HG02884 (cell line): ENCODE measurements around the gene SUCO.
"Not testable (repeated sequence)": the region's sequence is repeated elsewhere in the genome, so short reads cannot be mapped to it uniquely, and the experiment has no call there.

ENCODE experiments used
- ATAC-seq: cut with Tn5 transposase; IDR thresholded peaks from one replicate; pipeline ENCODE4 v1.9.1; 2021; ENCODE audit warnings: mild to moderate bottlenecking, moderate library complexity; ENCODE audit not compliant: unreplicated experiment

Gene SUCO

GRCh38 chr1:172603816-172604215, 70.9 kb downstream of the SUCO start:
- no peak for ATAC-seq

DNA sequence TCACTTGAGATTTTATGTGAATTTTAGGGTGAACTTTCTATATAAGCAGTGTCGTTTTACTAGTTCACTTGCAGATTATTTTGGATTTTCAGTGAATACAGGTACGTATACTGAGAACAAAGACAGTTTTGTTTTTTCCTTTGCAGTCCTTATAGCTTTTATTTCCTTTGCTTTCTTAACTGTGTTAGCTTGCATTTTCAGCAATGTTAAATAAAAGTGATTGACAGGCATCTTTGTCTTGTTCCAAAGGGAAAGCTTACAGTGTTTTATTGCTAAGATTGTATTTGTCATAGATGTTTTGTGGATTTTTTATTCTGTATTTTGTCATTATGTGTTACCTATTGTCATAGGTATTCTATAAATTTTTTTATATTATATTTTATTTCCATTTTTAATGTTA, 72.7 kb downstream of the SUCO start:
- ATAC-seq, result no peak

DNA sequence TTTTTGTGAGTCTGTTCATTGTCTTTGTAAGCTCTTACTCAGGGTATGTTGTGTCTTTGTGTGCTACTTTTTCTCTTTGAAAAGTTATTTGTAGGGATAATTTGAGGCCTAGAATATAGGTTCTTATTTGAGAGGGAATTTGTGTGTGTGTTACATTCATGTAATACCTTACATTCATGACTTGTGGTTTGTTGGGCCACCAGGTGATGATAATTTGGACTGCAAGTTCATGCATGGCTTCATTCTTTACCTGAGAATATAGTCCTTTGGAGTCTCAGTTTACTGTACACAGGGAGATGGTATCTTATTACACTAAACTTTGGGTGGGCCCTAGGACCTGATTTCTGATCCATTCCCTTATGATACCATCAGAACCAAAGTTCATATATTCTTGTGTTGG, 74.2 kb downstream of the SUCO start:
- no peak for ATAC-seq

DNA sequence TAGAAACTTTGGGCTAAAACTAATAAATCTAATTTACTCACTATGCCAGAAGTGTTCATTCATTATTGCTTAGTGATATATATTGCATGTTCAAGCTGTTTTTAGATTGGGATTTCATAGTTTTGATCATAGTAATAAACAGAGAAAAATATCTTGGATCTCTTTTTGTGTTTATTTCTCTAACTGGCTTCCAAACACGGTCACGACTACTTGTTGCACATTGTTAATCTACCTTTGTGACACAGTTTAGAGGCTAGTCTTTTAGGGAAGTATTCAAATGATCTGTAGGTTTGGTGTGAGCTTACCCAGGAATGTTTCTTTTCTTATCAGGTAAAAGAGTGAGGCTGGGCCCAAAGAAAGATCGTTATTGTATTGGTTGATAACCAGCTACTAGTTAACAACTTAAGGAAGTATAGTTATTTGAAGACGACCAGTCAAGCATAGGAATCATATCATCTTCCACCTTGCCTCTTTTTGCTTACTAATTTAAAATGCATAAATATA, 75.2 kb downstream of the SUCO start:
- ATAC-seq, result no peak

DNA sequence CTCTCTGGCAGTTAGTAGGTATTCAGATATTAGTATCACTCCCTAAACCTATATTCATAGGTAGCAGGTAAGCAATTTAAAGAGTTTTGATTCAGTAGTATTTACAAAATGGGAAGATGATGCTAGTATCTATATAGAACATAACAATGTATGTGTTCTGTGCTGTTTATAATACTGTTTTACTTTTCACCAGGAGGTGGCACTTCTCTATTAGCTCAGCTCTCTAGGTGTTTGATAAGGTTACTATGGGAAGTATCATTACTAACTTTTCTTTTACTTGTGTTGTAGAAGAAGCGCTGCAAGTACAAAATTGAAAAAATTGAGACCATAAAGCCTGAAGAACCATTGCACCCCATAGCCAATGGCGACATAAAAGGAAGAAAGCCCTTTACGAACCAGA, 76.6 kb downstream of the SUCO start:
- no peak for ATAC-seq

DNA sequence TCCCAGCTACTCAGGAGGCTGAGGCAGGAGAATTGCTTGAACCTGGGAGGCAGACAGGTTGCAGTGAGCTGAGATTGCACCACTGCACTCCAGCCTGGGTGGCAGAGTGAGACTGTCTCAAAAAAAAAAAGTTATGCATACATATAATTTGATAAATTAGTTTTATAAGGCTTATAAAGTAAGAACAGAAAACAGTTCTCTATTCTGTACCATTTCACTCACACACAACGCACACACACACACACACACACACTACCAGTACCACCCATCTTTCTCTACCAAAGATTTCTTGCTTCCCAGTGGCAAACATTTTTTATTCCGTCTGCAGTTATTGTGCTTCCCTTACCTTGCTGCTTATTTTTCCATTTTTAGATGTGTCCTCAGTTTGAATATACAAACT, 79.5 kb downstream of the SUCO start:
- ATAC-seq, result no peak

GRCh38 chr1:172613294-172613693, 80.3 kb downstream of the SUCO start:
- no peak for ATAC-seq

- no peak for ATAC-seq
Measured at GRCh38 chr1:172616195-172616594, 83.2 kb downstream of the SUCO start.

DNA sequence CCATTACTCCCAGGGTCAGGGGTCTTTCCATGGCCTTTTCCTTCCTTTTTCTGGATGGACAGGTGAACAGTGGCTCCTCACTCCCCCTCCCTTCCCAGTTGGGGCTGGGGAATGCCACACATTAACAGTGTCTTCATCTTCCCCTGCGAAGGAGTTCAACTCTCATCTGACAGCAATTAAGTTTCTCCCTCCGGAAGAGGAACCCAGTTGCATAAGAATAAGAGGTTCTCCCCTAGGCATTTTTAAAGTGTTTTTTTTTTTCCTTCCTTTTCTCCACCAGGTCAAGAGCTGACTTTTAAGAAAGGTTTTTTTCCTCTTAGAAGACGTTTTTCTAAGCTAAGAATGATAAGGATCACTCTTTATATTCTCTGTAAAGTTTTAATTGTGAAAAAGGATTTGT, 83.7 kb downstream of the SUCO start:
- ATAC-seq, result no peak

DNA sequence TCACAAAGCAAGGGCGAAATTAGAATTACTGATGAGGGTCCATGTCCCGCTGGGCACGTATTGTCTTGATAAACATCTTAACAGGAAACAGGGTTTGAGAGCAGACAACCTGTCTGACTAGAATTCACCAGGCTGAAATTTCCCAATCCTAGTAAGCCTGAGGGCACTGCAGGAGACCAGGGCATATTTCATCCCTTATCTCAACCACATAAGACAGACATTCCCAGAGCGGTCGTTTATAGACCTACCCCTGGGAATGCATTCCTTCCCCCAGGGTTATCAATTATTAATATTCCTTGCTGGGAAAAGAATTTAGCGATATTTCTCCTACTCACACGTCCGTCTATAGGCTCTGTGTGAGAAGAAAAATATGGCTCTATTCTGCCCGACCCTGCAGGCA, 87.7 kb downstream of the SUCO start:
- not testable (repeated sequence) for ATAC-seq

- no peak for ATAC-seq
Measured at GRCh38 chr1:172622541-172622940, 89.6 kb downstream of the SUCO start.

GRCh38 chr1:172623748-172624147, 90.8 kb downstream of the SUCO start:
- ATAC-seq, result no peak

DNA sequence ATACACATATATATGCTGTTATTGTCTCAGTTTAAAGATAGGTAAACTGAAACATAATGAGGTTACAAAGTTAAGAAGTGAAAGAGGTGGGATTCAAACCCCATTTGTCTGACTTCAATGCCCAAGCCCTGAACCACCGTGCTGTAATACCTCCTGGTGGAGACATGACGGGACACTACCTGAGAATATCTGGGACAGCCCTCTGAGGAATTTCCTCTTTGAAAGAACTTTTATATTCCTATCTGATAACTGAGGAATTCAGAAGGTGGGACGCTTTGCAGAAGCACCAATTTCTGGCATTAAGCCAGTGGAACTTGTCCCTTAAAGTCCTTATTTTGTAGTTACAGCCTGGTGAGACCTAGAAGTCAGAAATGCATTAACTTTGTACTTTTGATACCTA, 93.9 kb downstream of the SUCO start:
- no peak for ATAC-seq

DNA sequence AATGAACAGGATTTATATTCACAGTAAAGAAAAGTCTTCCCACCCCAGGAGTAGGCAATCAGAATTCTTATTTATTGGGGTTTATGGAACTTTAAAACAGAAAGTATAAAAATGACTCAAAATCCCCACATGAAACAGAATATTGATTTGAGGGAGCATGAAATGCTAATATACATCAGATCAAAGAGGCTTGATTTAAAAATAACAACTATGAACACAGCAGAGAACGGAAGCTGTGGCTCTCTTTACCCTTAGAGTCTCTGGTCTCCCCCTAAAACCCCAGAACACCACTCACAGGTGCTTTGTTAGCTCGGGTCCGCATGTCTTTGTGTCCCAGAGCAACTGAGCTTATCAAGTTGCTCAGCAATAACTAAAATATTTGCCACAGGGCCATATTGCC, 94.8 kb downstream of the SUCO start:
- no peak for ATAC-seq

DNA sequence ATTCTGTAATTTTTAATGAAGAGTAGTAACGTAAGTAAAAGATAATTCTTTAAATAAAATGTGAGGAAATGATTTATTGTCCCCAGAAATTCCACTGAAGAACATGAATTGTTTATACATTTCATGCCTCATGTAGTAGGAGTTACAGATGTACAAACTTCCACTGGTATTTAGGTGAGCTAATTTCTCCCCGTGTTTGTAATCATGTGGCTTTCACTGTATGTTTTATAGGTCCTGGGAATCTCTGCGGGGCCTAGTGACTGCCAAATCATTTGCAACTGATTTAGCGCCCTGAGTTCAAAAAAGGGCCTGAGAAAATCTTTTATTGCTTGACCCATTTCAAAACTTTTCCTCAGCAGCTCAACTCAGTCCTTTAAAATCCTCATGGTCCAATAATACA, 95.5 kb downstream of the SUCO start:
- no peak for ATAC-seq

- no peak for ATAC-seq
Measured at GRCh38 chr1:172629170-172629569, 96.2 kb downstream of the SUCO start.

DNA sequence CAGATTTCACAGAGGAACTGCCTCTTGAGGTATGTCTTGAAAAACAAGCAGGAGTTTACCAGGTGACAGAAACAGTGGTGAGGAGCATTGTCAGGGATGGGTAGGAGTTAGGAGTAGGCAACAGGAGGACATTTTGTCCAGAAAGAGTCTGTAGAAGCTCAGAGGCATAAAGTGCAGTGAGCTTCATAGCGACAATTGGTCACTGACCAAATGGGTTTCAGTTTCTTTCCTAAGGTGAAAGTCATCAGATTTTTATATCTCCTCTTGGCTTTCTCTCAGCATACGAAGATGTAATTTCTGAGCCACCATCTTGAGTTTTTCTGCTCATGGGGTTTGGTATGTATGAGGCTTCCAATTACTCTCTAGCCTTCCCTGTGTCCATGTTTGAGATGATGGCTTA, 96.7 kb downstream of the SUCO start:
- ATAC-seq, result no peak

GRCh38 chr1:172630056-172630818, 97.3 kb downstream of the SUCO start:
- ATAC-seq, result no peak

DNA sequence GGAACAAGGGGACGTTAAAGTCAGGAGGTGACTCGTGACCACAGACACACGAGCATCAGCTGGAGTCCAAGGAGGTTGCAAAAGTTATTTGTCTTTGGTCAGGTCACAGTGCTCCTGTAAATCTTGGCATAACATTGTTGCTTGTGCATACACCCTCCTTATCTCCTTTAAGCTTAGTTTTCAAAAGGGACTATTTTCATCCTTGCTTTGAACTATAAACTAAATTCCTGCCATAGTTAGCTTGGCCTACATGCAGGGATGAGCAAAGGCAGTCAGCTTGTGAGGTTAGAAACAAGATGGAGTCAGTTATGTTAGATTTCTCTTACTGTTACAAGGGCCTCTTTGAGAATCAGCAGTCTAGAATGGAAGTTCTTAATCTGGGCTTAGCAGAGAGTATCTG, 97.9 kb downstream of the SUCO start:
- no peak for ATAC-seq

- no peak for ATAC-seq
Measured at GRCh38 chr1:172637522-172637921, 104.6 kb downstream of the SUCO start.

DNA sequence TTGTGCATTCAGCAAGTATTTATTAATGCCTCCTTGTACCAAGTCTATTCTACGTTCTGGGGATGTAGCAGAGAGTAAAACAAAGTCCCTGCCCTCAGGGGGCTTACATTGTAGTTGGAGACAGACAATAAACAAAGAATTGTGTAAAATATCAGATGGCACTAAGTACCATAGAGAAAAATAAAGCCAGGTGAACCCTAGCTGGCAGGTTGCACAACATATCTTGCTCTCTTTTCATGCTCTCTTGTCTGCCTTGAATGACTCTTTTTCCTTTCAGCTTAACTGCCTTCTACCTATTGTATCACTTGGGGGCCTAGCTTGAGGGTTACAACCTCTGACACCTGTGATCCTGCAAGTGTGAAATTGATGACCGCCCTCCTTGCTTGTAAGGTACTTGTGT, 105.3 kb downstream of the SUCO start:
- no peak for ATAC-seq

DNA sequence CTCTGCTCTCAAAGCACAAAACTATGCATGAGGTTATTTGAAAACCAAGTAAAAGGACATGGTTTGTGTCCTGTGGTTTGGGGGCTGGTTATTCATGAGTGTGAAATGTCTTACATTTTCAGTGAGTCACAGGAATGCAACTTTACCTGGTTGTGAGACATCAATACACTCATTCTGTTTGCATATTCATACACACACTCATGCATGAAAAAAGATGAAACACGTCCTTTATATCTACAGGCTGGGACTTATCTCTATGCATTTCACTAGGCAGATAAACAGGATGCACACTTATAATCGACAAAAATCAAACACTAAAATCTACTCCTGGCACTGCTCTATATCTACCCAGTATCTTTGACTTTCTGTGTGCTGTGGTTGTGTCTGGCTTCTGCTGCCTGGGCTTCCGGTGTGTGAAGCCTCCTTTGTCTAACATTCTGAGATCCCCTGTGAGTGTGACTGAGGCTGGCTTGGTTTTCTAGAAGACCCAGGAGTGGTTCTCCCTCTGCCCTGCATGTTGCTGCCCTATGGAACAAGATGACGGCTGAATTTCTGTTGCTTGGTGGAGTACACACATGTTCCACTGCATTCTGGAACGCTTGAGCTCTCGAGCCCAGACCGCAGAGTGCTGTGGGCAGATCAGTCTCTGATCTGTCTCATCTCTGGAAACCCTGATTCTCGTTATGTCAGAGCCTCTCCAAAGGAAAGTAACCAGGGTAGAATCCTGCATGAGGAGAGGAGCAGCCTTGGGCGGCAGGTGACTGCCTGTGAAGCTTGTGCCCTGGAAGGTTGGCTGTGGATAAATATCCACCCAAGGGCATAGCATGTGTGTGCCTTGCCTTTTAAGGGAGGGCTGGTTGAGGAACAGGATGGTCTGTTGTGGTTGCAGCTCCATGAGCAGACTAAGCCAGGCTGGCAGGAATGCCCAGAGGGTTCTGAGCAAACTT, 106.2 kb downstream of the SUCO start:
- ATAC-seq, result no peak
